HepG2 (cell line): Measurements from ENCODE around the gene PIGW. TPM values are rescaled to one million over a fixed set of nuclear protein-coding genes. Genes with fewer than 3 reads are reported as not detected.

Experiments
- ATAC-seq: fragments of 200-7000 bp; cut with Tn5 transposase; 3 replicates; pipeline ENCODE4 v1.9.1; 2020; ENCODE audit warnings: mild to moderate bottlenecking, moderate library complexity
- BruUV-seq: library from RNA; stranded (reverse); fragments of 400-500 nt; replicated peaks from 2 replicates; lab custom pipeline; 2021; lab: Mats Ljungman, UMichigan
- CTCF ChIA-PET: fragments of 300-600 bp; formaldehyde crosslinking; extraction: SDS; loops from one replicate; lab custom pipeline; 2021; ENCODE audit warnings: low total read pairs, inconsistent platforms, low intra/inter-chr PET ratio; lab: Yijun Ruan, JAX
- POLR2A ChIA-PET: fragments of 350-600 bp; sonication (Branson Sonifier 250); formaldehyde crosslinking; loops from one replicate; lab custom pipeline; 2020; ENCODE audit warnings: antibody characterized with exemption, inconsistent platforms; lab: Yijun Ruan, JAX
- DNase-seq: peaks from one replicate; pipeline ENCODE4 v3.0.0-alpha.2; 2015; ENCODE audit warnings: low spot score
- FAIRE-seq: peaks from 3 replicates; lab custom pipeline; 2011; peaks lifted over from hg19 to GRCh38; lab: Jason Lieb, UNC
- H2AFZ ChIP-seq: one replicate; pipeline ENCODE4 v1.6.1; 2011; ENCODE audit warnings: low read length, inconsistent platforms
- H3K27ac ChIP-seq: fragments of 300-600 bp; 3 replicates; pipeline ENCODE4 v1.8.0; 2011; ENCODE audit warnings: mixed run types, mild to moderate bottlenecking, mixed read lengths, low read length, inconsistent platforms; ENCODE audit not compliant: insufficient read depth; ENCODE audit errors: extremely low read length
- H3K27me3 ChIP-seq, 2 experiments: fragments of 200-600 bp in 1 of 2; 2 replicates in 1 of 2; 3 replicates in 1 of 2; pipeline versions ENCODE4 v1.6.0 to v1.8.0; 2011; ENCODE audit warnings: low read length in 2 of 2, mild to moderate bottlenecking in 2 of 2, moderate library complexity in 2 of 2, inconsistent platforms in 1 of 2; ENCODE audit not compliant: insufficient read depth in 2 of 2, control insufficient read depth in 1 of 2
- H3K36me3 ChIP-seq, 2 experiments: fragments of 200-600 bp in 1 of 2; replicated peaks in 1 of 2; 2 replicates in 1 of 2; 3 replicates in 1 of 2; pipeline versions ENCODE4 v1.5.1 to v1.8.0; 2011; ENCODE audit warnings: low read length in 2 of 2, inconsistent platforms in 1 of 2; ENCODE audit not compliant: insufficient read depth in 2 of 2, control insufficient read depth in 1 of 2
- H3K4me1 ChIP-seq: 2 replicates; pipeline ENCODE4 v1.5.1; 2012; ENCODE audit warnings: low read length, inconsistent platforms; ENCODE audit not compliant: insufficient read depth
- H3K4me2 ChIP-seq: 2 replicates; pipeline ENCODE4 v1.6.0; 2011; ENCODE audit warnings: low read depth, low read length, inconsistent platforms
- H3K4me3 ChIP-seq, 3 experiments: fragments of 200-600 bp in 1 of 3; sonication (generic), shearing (Covaris generic) in 1 of 3; replicated peaks in 1 of 3; 2 replicates each; pipeline ENCODE4 v1.5.1; 2011 to 2016; ENCODE audit warnings: low read length in 3 of 3, inconsistent platforms in 2 of 3, low read depth in 2 of 3, mild to moderate bottlenecking in 2 of 3, control low read depth in 1 of 3, mixed read lengths in 1 of 3; ENCODE audit not compliant: insufficient read depth in 1 of 3
- H3K79me2 ChIP-seq: one replicate; pipeline ENCODE4 v1.6.1; 2011; ENCODE audit warnings: low read length, inconsistent platforms; ENCODE audit not compliant: insufficient read depth
- H3K9ac ChIP-seq: 2 replicates; pipeline ENCODE4 v1.6.0; 2011; ENCODE audit warnings: mild to moderate bottlenecking, low read depth, low read length, inconsistent platforms; ENCODE audit not compliant: insufficient read depth
- H3K9me3 ChIP-seq: 2 replicates; pipeline ENCODE4 v1.5.1; 2012; ENCODE audit warnings: mild to moderate bottlenecking, low read length
- H4K20me1 ChIP-seq: 2 replicates; pipeline ENCODE4 v1.6.0; 2011; ENCODE audit warnings: inconsistent platforms, mild to moderate bottlenecking, low read length, moderate library complexity; ENCODE audit not compliant: insufficient read depth
- ARID4A ChIP-seq: sonication (generic); formaldehyde crosslinking; IDR thresholded peaks from 2 replicates; pipeline ENCODE4 v1.5.0; 2020; ENCODE audit warnings: mild to moderate bottlenecking, missing genetic modification reagents, borderline replicate concordance
- FIP1L1 ChIP-seq: fragments of 200-400 bp; formaldehyde crosslinking; IDR thresholded peaks from 2 replicates; pipeline ENCODE4 v1.6.1; 2018; ENCODE audit warnings: low read depth, mild to moderate bottlenecking, low read length, moderate library complexity, borderline replicate concordance; ENCODE audit not compliant: insufficient read depth
- FOSL1 ChIP-seq: sonication (generic); formaldehyde crosslinking; IDR thresholded peaks from 2 replicates; pipeline ENCODE4 v1.9.0; 2021; ENCODE audit warnings: missing genetic modification reagents, borderline replicate concordance
- NCOA5 ChIP-seq: sonication (generic); formaldehyde crosslinking; IDR thresholded peaks from 2 replicates; pipeline ENCODE4 v1.4.0; 2020; ENCODE audit warnings: missing genetic modification reagents
- REPIN1 ChIP-seq: sonication (generic); formaldehyde crosslinking; IDR thresholded peaks from 2 replicates; pipeline ENCODE4 v1.8.0; 2022; ENCODE audit warnings: missing genetic modification reagents, low read depth, mild to moderate bottlenecking, borderline replicate concordance
- SYNCRIP ChIP-seq: fragments of 200-400 bp; formaldehyde crosslinking; IDR thresholded peaks from 2 replicates; pipeline ENCODE4 v1.6.1; 2018; ENCODE audit warnings: mild to moderate bottlenecking, low read depth, low read length; ENCODE audit not compliant: insufficient read depth
- ZBTB39 ChIP-seq: sonication (generic); formaldehyde crosslinking; IDR thresholded peaks from 2 replicates; pipeline ENCODE4 v1.5.0; 2020; ENCODE audit warnings: missing genetic modification reagents
- ZBTB49 ChIP-seq: sonication (generic); formaldehyde crosslinking; IDR thresholded peaks from 2 replicates; pipeline ENCODE4 v1.4.0; 2020; ENCODE audit warnings: missing genetic modification reagents, borderline replicate concordance
- ZFP41 ChIP-seq: sonication (generic); formaldehyde crosslinking; IDR thresholded peaks from 2 replicates; pipeline ENCODE4 v1.4.0; 2020; ENCODE audit warnings: mild to moderate bottlenecking, missing genetic modification reagents, borderline replicate concordance
- ZNF24 ChIP-seq: fragments of 450-650 bp; IDR thresholded peaks from 2 replicates; pipeline ENCODE4 v1.6.1; 2017; ENCODE audit warnings: antibody characterized with exemption, mild to moderate bottlenecking
- ZNF557 ChIP-seq: sonication (generic); formaldehyde crosslinking; IDR thresholded peaks from 2 replicates; pipeline ENCODE4 v1.4.0; 2020; ENCODE audit warnings: missing genetic modification reagents
- ZNF569 ChIP-seq: sonication (generic); formaldehyde crosslinking; IDR thresholded peaks from 2 replicates; pipeline ENCODE4 v1.5.0; 2020; ENCODE audit warnings: mild to moderate bottlenecking, missing genetic modification reagents, moderate library complexity, borderline replicate concordance
- ZNF597 ChIP-seq: sonication (generic); formaldehyde crosslinking; IDR thresholded peaks from 2 replicates; pipeline ENCODE4 v1.5.0; 2020; ENCODE audit warnings: missing genetic modification reagents
- ZNF83 ChIP-seq: sonication (generic); formaldehyde crosslinking; IDR thresholded peaks from 2 replicates; pipeline ENCODE4 v1.4.0; 2020; ENCODE audit warnings: missing genetic modification reagents, mild to moderate bottlenecking, borderline replicate concordance
- WGBS: methylation state at CpG from one replicate; pipeline ENCODE4 v1.1.6; 2017; ENCODE audit warnings: low lambda C conversion rate; 5-methylcytosine and 5-hydroxymethylcytosine counted together
- in situ Hi-C: cut with HindIII; loops from 2 replicates; pipeline ENCODE4 v1.10.0; 2017; ENCODE audit warnings: low pct_unique_long_range_greater_than_20kb; ENCODE audit not compliant: extremely low pct_ligation_motif_present
- intact Hi-C: fragments of 100-400 bp; cut with micrococcal nuclease; formaldehyde crosslinking; loops from one replicate; pipeline ENCODE4 v1.10.0; 2022; ENCODE audit not compliant: unreplicated experiment
- polyA plus RNA-seq, 8 experiments: library from polyadenylated mRNA; depleted of rRNA in 3 of 8; stranded (reverse) in 7 of 8; unstranded in 1 of 8; fragments of >200 nt; fragmentation: Illumina TruSeq in 4 of 8; extraction: Trizol in 4 of 8; gene quantifications; 2 replicates each; pipeline versions ENCODE4 v1.2.1 to v1.2.3, GENCODE V29; 2011 to 2016; ENCODE audit warnings: low read depth in 4 of 8, missing spikeins in 1 of 8, mixed read lengths in 1 of 8; ENCODE audit not compliant: insufficient read depth in 1 of 8
- total RNA-seq, 5 experiments: library from RNA; depleted of rRNA; stranded (reverse); fragments of >200 nt; fragmentation: Illumina TruSeq; extraction: Trizol; gene quantifications; 2 replicates each; pipeline ENCODE4 v1.2.3, GENCODE V29; 2016; ENCODE audit warnings: low read depth in 1 of 5

PIGW gene
- total and polyA plus RNA-seq, 2 of the 13 experiments (the other 11 are each of a cell fraction or from before 2014, with no cell fraction given) = 9.0 to 24.0 TPM

- BruUV-seq = no TSS peak
- CTCF ChIA-PET = no interaction called here
- Histone ChIP-seq H2AFZ (no peak overlapping the region), H3K9me3 (no peaks in the 10 kb centered on the region), H4K20me1 (no peaks in the 10 kb centered on the region), H3K27me3 (no peaks in the 10 kb centered on the region), H3K4me1 (peaks cover 3% of the 10 kb centered on the region; the same call in 1 of the 2 replicates), H3K9ac (no peak overlapping the region), H3K36me3 (peaks cover 25 to 73% of the 10 kb centered on the region in 2 experiments), H3K4me3 (no peak overlapping the region), H3K79me2 (peaks cover 29% of the 10 kb centered on the region), H3K4me2 (no peak overlapping the region), H3K27ac (no peak overlapping the region)
- 100% methylated on average over 1 of the region's 1 CpG for WGBS
- no peak for FAIRE-seq
- intact Hi-C loops (no loop called here), in situ Hi-C loops (loop anchor here (25.0 kb wide), 1 partner anchor 532 kb away; no protein-coding TSS in a partner anchor)
- no peak for DNase-seq
- no peak for ATAC-seq
- POLR2A ChIA-PET = interaction anchor here (1.3 to 1.8 kb wide), 3 partner anchors 8 to 41 kb away, joined by 3 to 7 read pairs (median 4); partner anchors contain the start of genes MYO19, PIGW and ZNHIT3
- TF ChIP-seq ZNF83 (CRISPR knock-in tag) = no peak
- no peak for TF ChIP-seq NCOA5
- no peak for TF ChIP-seq ZBTB49 (CRISPR knock-in tag)
- TF ChIP-seq FIP1L1 = no peak
- no peak for TF ChIP-seq FOSL1 (CRISPR knock-in tag)
- no peak for TF ChIP-seq ZNF24
- no peak for TF ChIP-seq SYNCRIP
- TF ChIP-seq ZNF557 (CRISPR knock-in tag) = no peak
- no peak for TF ChIP-seq ZNF597 (CRISPR knock-in tag)
- no peak for TF ChIP-seq REPIN1 (CRISPR knock-in tag)
- TF ChIP-seq ZBTB39 = no peak
- TF ChIP-seq ZNF569 (CRISPR knock-in tag) = no peak
- TF ChIP-seq ZFP41 (CRISPR knock-in tag) = no peak
- no peak for TF ChIP-seq ARID4A (CRISPR knock-in tag)
Measured at GRCh38 chr17:36493956-36494355, 40.8 kb upstream of the PIGW start.
